ENCODE results near the gene PTPRN2. TPM values are rescaled to one million over a fixed set of nuclear protein-coding genes. Genes with fewer than 3 reads are reported as not detected.

The PTPRN2 gene
- total RNA-seq, 1 experiment from 2014 or later = 4.4 TPM

- DNase-seq (ENCODE audit: low spot score) = no peak
Observed at GRCh38 chr7:158017111-158018097, 570.2 kb downstream of the PTPRN2 start.

- no peak for DNase-seq (ENCODE audit: low spot score)
Observed at GRCh38 chr7:158016180-158017097, 571.2 kb downstream of the PTPRN2 start.

- no peak for DNase-seq (ENCODE audit: low spot score)
Observed at GRCh38 chr7:158015403-158016179, 572.0 kb downstream of the PTPRN2 start.

GRCh38 chr7:158014976-158015375, 572.6 kb downstream of the PTPRN2 start:
- DNase-seq (ENCODE audit: low spot score) = no peak

- DNase-seq (ENCODE audit: low spot score) = no peak
Observed at GRCh38 chr7:158013085-158013668, 574.4 kb downstream of the PTPRN2 start.

GRCh38 chr7:158011941-158012340, 575.7 kb downstream of the PTPRN2 start:
- no peak for DNase-seq (ENCODE audit: low spot score)

GRCh38 chr7:158010961-158011693, 576.5 kb downstream of the PTPRN2 start:
- peak; percentile 15 for DNase-seq (ENCODE audit: low spot score)

GRCh38 chr7:158009886-158010285, 577.7 kb downstream of the PTPRN2 start:
- DNase-seq (ENCODE audit: low spot score) = no peak

GRCh38 chr7:158008267-158008666, 579.4 kb downstream of the PTPRN2 start:
- DNase-seq (ENCODE audit: low spot score) = no peak

- no peak for DNase-seq (ENCODE audit: low spot score)
Observed at GRCh38 chr7:158007697-158008257, 579.8 kb downstream of the PTPRN2 start.

- no peak for DNase-seq (ENCODE audit: low spot score)
Observed at GRCh38 chr7:158006841-158007696, 580.6 kb downstream of the PTPRN2 start.

GRCh38 chr7:158005531-158005930, 582.1 kb downstream of the PTPRN2 start:
- DNase-seq (ENCODE audit: low spot score) = no peak

GRCh38 chr7:158004123-158004490, 583.5 kb downstream of the PTPRN2 start:
- DNase-seq (ENCODE audit: low spot score) = no peak

- no peak for DNase-seq (ENCODE audit: low spot score)
Observed at GRCh38 chr7:158003441-158004122, 584.0 kb downstream of the PTPRN2 start.

- DNase-seq (ENCODE audit: low spot score) = no peak
Observed at GRCh38 chr7:158002486-158003080, 585.0 kb downstream of the PTPRN2 start.

- no peak for DNase-seq (ENCODE audit: low spot score)
Observed at GRCh38 chr7:158001621-158002320, 585.9 kb downstream of the PTPRN2 start.

GRCh38 chr7:158001003-158001402, 586.6 kb downstream of the PTPRN2 start:
- DNase-seq (ENCODE audit: low spot score) = no peak

GRCh38 chr7:158000160-158000559, 587.5 kb downstream of the PTPRN2 start:
- DNase-seq (ENCODE audit: low spot score) = no peak
